HEK293 (cell line): ENCODE results near the gene CACNA1E.

Experiments used
- CTCF ChIA-PET: fragments of 350-600 bp; formaldehyde crosslinking; extraction: SDS; loops from one replicate; lab custom pipeline; 2021; ENCODE audit warnings: antibody characterized with exemption; lab: Yijun Ruan, JAX
- POLR2A ChIA-PET: fragments of 300-600 bp; formaldehyde crosslinking; extraction: SDS; loops from one replicate; lab custom pipeline; 2020; ENCODE audit warnings: antibody characterized with exemption, inconsistent platforms; lab: Yijun Ruan, JAX
- H3K27ac ChIP-seq: fragments of 200-500 bp; sonication (Bioruptor generic); 2 replicates; pipeline ENCODE4 v1.5.1; 2014; ENCODE audit warnings: low read depth, low read length, control low read depth, inconsistent platforms; ENCODE audit errors: extremely low read depth
- H3K36me3 ChIP-seq, 2 experiments: fragments of 200-500 bp in 1 of 2; sonication (Bioruptor generic) in 1 of 2; 1 replicate in 1 of 2; 2 replicates in 1 of 2; pipeline ENCODE4 v1.5.1; 2014 to 2017; ENCODE audit warnings: inconsistent platforms in 2 of 2, low read length in 2 of 2; ENCODE audit not compliant: control insufficient read depth in 2 of 2, insufficient read depth in 1 of 2
- H3K4me1 ChIP-seq: fragments of 200-500 bp; sonication (Bioruptor generic); 2 replicates; pipeline ENCODE4 v1.5.1; 2014; ENCODE audit warnings: mild to moderate bottlenecking, low read length, inconsistent platforms; ENCODE audit not compliant: control insufficient read depth, insufficient read depth
- H3K4me3 ChIP-seq: 2 replicates; pipeline ENCODE4 v1.5.1; 2011; ENCODE audit warnings: low read depth, mild to moderate bottlenecking, control low read depth, low read length, moderate library complexity
- H3K9me3 ChIP-seq: fragments of 200-500 bp; sonication (Bioruptor generic); 2 replicates; pipeline ENCODE4 v1.5.1; 2014; ENCODE audit warnings: low read depth, low read length, inconsistent platforms; ENCODE audit not compliant: control insufficient read depth, insufficient read depth
- BCL11B ChIP-seq: fragments of 450-650 bp; formaldehyde crosslinking; IDR thresholded peaks from 2 replicates; pipeline ENCODE4 v1.5.1; 2016; ENCODE audit warnings: low read depth, missing biosample characterization, missing genetic modification characterization
- GLIS2 ChIP-seq: fragments of 450-650 bp; formaldehyde crosslinking; IDR thresholded peaks from 2 replicates; pipeline ENCODE4 v1.5.1; 2016; ENCODE audit warnings: missing biosample characterization, missing genetic modification characterization
- HIC1 ChIP-seq: fragments of 450-650 bp; formaldehyde crosslinking; IDR thresholded peaks from 2 replicates; pipeline ENCODE4 v1.5.1; 2016; ENCODE audit warnings: missing biosample characterization, missing genetic modification characterization
- IKZF3 ChIP-seq: fragments of 450-650 bp; IDR thresholded peaks from 2 replicates; pipeline ENCODE4 v1.5.0; 2018; ENCODE audit warnings: missing biosample characterization, mild to moderate bottlenecking, missing genetic modification characterization, moderate library complexity
- ZBTB1 ChIP-seq: fragments of 450-650 bp; formaldehyde crosslinking; IDR thresholded peaks from 2 replicates; pipeline ENCODE4 v1.5.1; 2016; ENCODE audit warnings: missing biosample characterization, missing genetic modification characterization
- ZBTB17 ChIP-seq: fragments of 450-650 bp; formaldehyde crosslinking; IDR thresholded peaks from 2 replicates; pipeline ENCODE4 v1.5.1; 2016; ENCODE audit warnings: missing biosample characterization, missing genetic modification characterization
- ZBTB21 ChIP-seq: fragments of 450-650 bp; formaldehyde crosslinking; IDR thresholded peaks from 2 replicates; pipeline ENCODE4 v1.5.1; 2017; ENCODE audit warnings: missing biosample characterization, missing genetic modification characterization
- ZBTB26 ChIP-seq: fragments of 450-650 bp; formaldehyde crosslinking; optimal IDR thresholded peaks from 2 replicates; pipeline ENCODE3; 2016; ENCODE audit warnings: missing biosample characterization, mild to moderate bottlenecking, missing genetic modification characterization
- ZNF114 ChIP-seq: fragments of 450-650 bp; formaldehyde crosslinking; IDR thresholded peaks from 2 replicates; pipeline ENCODE4 v1.5.0; 2017; ENCODE audit warnings: missing biosample characterization, missing genetic modification characterization
- ZNF138 ChIP-seq: fragments of 450-650 bp; formaldehyde crosslinking; IDR thresholded peaks from 2 replicates; pipeline ENCODE4 v1.5.1; 2016; ENCODE audit warnings: missing biosample characterization, missing genetic modification characterization, borderline replicate concordance
- ZNF146 ChIP-seq: fragments of 450-650 bp; formaldehyde crosslinking; IDR thresholded peaks from 2 replicates; pipeline ENCODE4 v1.5.1; 2016; ENCODE audit warnings: missing biosample characterization, missing genetic modification characterization
- ZNF280C ChIP-seq: fragments of 450-650 bp; formaldehyde crosslinking; IDR thresholded peaks from 2 replicates; pipeline ENCODE4 v1.5.1; 2016; ENCODE audit warnings: missing biosample characterization, missing genetic modification characterization
- ZNF292 ChIP-seq: fragments of 450-650 bp; formaldehyde crosslinking; IDR thresholded peaks from 2 replicates; pipeline ENCODE4 v1.5.1; 2016; ENCODE audit warnings: low read depth, missing biosample characterization, missing genetic modification characterization, borderline replicate concordance
- ZNF311 ChIP-seq: fragments of 450-650 bp; formaldehyde crosslinking; IDR thresholded peaks from 2 replicates; pipeline ENCODE4 v1.5.1; 2017; ENCODE audit warnings: missing biosample characterization, missing genetic modification characterization, borderline replicate concordance
- ZNF324 ChIP-seq: fragments of 450-650 bp; formaldehyde crosslinking; IDR thresholded peaks from 2 replicates; pipeline ENCODE4 v1.5.1; 2016; ENCODE audit warnings: missing biosample characterization, missing genetic modification characterization
- ZNF37A ChIP-seq: fragments of 450-650 bp; IDR thresholded peaks from 2 replicates; pipeline ENCODE4 v1.5.1; 2018; ENCODE audit warnings: missing biosample characterization, missing genetic modification characterization
- ZNF449 ChIP-seq: fragments of 450-650 bp; formaldehyde crosslinking; IDR thresholded peaks from 2 replicates; pipeline ENCODE4 v1.5.1; 2017; ENCODE audit warnings: missing biosample characterization, mild to moderate bottlenecking, missing genetic modification characterization, moderate library complexity
- ZNF518A ChIP-seq: fragments of 450-650 bp; formaldehyde crosslinking; conservative IDR thresholded peaks from 2 replicates; pipeline ENCODE4 v1.5.1; 2016; ENCODE audit warnings: low read depth, missing biosample characterization, missing genetic modification characterization
- ZNF654 ChIP-seq: fragments of 450-650 bp; formaldehyde crosslinking; IDR thresholded peaks from 2 replicates; pipeline ENCODE4 v1.5.1; 2016; ENCODE audit warnings: low read depth, missing biosample characterization, missing genetic modification characterization
- ZNF704 ChIP-seq: fragments of 450-650 bp; formaldehyde crosslinking; IDR thresholded peaks from 2 replicates; pipeline ENCODE4 v1.5.1; 2016; ENCODE audit warnings: missing biosample characterization, missing genetic modification characterization
- ZNF785 ChIP-seq: fragments of 450-650 bp; formaldehyde crosslinking; IDR thresholded peaks from 2 replicates; pipeline ENCODE4 v1.5.1; 2016; ENCODE audit warnings: missing biosample characterization, missing genetic modification characterization
- ZNF791 ChIP-seq: fragments of 450-650 bp; formaldehyde crosslinking; IDR thresholded peaks from 2 replicates; pipeline ENCODE4 v1.5.1; 2016; ENCODE audit warnings: missing biosample characterization, missing genetic modification characterization
- ZSCAN16 ChIP-seq: fragments of 450-650 bp; formaldehyde crosslinking; IDR thresholded peaks from 2 replicates; pipeline ENCODE4 v1.5.1; 2016; ENCODE audit warnings: missing biosample characterization, missing genetic modification characterization

The CACNA1E gene

GRCh38 chr1:181803421-181803820 is 320.1 kb downstream of the CACNA1E start:
- Histone ChIP-seq H3K27ac (no peak overlapping the region), H3K36me3 (no peaks in the 10 kb centered on the region), H3K9me3 (no peaks in the 10 kb centered on the region), H3K4me3 (no peak overlapping the region), H3K4me1 (no peaks in the 10 kb centered on the region)
- TF ChIP-seq ZNF791 (no peak), ZNF449 (tag by site-specific recombination) (no peak), ZNF518A (no peak), ZNF37A (tag by site-specific recombination) (no peak), ZBTB17 (tag by site-specific recombination) (no peak), ZBTB26 (tag by site-specific recombination) (no peak), ZNF704 (no peak), IKZF3 (tag by site-specific recombination) (no peak), ZNF654 (tag by site-specific recombination) (no peak), ZNF114 (tag by site-specific recombination) (no peak)
- POLR2A ChIA-PET = no interaction called here
- CTCF ChIA-PET = no interaction called here

- CTCF ChIA-PET = no interaction called here
- H3K9me3 ChIP-seq = no peaks in the 10 kb centered on the region
- POLR2A ChIA-PET = no interaction called here
- no peak overlapping the region for H3K27ac ChIP-seq
- no peaks in the 10 kb centered on the region for H3K36me3 ChIP-seq
- no peak overlapping the region for H3K4me3 ChIP-seq
- H3K4me1 ChIP-seq = no peaks in the 10 kb centered on the region
- no peak for TF ChIP-seq ZNF280C
- TF ChIP-seq BCL11B (tag by site-specific recombination) = no peak
- no peak for TF ChIP-seq GLIS2 (tag by site-specific recombination)
- TF ChIP-seq ZNF324 = no peak
- no peak for TF ChIP-seq ZSCAN16 (tag by site-specific recombination)
- no peak for TF ChIP-seq ZNF311 (tag by site-specific recombination)
- TF ChIP-seq ZBTB21 (tag by site-specific recombination) = no peak
- no peak for TF ChIP-seq ZNF146 (tag by site-specific recombination)
- TF ChIP-seq ZBTB1 (tag by site-specific recombination) = no peak
- TF ChIP-seq ZNF292 (tag by site-specific recombination) = no peak
- TF ChIP-seq HIC1 (tag by site-specific recombination) = no peak
- no peak for TF ChIP-seq ZNF138 (tag by site-specific recombination)
- TF ChIP-seq ZNF785 (tag by site-specific recombination) = no peak
These were observed 321.7 kb downstream of the CACNA1E start for GRCh38 chr1:181804989-181805388.
